NK-92 (cell line): ENCODE results near the gene NOXO1.
"Not testable (repeated sequence)": the region's sequence is repeated elsewhere in the genome, so short reads cannot be mapped to it uniquely, and the experiment has no call there.

ENCODE experiments used
- DNase-seq: peaks from one replicate; lab custom pipeline; 2025; ENCODE audit not compliant: unreplicated experiment; lab: John Stamatoyannopoulos, UW

Gene NOXO1

GRCh38 chr16:2011726-2012125 lies 30.5 kb upstream of the NOXO1 start:
- DNase-seq, result not testable (repeated sequence)

GRCh38 chr16:2009791-2010510 lies 28.7 kb upstream of the NOXO1 start, which contains the start of gene ZNF598:
Gene ZNF598 (minus strand): TSS chr16:2009821.
- DNase-seq, result no peak

DNA sequence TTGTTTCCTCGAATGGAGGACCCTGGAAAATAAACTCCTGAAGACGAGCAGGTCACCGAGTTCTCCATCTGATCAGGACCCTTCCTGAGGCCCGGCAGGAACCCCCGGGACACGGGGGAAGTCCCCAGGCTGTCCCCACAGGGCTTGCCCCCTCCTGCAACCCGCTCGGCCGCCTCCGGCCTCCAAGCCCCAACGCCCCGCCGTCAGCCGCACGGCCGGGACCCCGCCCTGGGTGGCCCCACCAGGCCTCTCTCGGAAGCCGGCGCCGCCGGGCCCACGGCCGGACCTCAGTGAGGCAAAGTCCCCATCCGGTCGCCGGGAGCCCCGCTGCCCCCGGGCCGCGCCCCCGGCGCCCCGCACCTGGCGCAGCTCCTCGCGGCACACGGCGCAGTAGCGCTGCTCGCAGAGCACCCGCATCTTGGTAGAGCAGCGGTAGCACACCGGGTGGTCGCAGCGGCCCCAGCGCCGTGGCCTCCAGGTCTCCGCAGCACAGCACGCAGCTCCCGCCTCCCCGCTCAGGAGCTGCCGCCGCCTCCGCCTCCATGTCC lies 28.0 kb upstream of the NOXO1 start:
- no peak for DNase-seq

DNA sequence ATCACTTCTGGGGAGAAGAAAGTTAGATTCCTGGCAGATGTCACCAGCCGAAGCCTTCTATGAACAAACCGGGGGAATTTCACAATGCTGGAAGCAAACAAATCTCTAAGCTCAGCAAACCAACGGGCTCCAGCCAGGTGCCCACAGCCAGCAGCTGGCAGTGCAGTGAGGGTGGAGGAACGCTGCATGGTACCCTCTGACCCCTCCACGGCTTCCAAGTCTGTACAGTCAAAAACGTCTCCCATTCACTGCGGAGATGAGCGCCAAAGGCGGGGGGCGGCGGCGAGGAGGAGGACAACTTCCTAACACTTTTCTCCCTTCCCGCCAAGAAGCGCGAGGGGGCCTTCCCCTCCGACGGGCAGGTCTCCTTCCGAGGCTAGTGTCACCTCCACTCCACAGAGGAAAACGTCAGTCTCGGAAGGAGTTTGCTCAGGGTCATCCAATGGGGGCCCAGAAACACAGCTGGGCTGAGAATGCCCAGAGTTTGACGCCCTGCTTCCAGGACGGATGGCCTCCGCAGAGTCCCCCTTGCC lies 27.4 kb upstream of the NOXO1 start:
- DNase-seq, result no peak

GRCh38 chr16:2008009-2008526 lies 26.8 kb upstream of the NOXO1 start:
- DNase-seq, result no peak

- DNase-seq, result no peak
These were observed 26.0 kb upstream of the NOXO1 start for GRCh38 chr16:2007081-2007836.

DNA sequence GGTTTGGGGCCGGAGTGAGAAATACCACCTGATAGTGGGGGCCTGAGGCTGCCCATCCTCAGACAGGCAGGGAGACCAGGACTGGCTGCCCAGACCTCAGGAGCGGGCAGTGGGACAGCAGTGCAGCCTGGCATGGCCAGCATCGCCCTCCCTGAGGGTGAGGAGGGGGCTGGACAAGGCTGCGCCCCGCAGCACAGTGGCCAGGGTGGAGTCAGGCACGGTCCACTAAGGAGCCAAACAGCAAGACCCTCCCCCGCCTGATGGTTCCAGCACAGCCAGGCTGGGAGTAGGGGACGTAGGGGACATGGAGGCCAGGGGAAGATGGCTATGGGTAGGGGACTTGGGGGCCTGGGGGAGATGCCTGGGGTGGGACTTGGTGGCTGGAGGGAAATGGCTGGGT lies 25.0 kb upstream of the NOXO1 start:
- no peak for DNase-seq

DNA sequence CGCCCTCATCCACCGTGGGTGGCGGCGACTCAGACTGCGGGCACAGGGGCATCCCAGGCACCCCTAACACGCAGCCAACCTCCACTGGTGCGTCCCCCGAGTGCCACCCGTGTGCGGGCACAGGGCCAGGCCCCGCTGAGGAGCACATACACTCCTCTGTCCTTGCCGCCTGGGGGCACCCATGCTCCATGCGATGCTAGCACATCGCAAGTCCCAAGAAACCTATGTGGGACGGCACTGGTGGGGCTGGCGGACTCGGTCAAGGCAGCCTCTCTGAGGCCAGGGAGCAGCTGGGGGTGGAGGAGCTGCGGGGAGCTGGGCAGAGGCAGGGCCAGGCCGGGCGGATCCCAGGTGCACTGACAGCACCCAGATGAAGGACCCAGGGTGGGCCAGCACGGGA lies 24.4 kb upstream of the NOXO1 start:
- DNase-seq, result no peak

DNA sequence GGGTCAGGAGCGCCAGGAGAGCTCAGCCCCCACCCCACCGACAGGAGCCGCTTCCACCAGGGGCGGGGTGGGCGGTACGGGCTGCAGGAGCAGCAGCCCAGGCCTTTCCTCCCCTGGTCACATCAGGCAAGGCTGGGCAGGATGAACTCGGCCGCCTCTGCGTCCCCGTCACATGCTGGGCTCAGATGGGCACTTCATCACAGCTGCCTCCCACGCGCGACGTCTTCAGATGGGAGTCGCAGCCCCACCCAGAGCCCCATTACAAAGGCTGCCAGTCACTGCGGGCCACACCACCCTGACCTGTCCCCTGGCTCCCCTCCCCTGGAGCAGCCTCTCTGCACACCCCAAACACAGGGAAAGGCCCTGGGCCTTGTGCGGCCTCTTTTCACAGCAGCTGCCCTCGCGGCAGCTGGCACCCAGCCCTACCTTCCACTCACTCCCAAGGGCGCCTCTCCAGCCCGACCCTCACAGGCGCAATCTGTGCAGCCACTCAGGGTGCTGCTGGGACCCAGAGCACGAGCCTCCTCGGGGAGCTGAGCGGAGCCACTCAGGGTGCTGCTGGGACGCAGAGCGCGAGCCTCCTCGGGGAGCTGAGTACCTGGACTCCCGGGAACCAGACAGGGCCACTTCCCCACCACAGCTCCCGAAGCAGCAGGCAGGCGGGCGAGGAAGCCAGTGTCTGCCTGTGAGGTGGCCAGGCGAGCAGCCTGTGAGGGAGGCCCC lies 23.7 kb upstream of the NOXO1 start:
- DNase-seq, result no peak

GRCh38 chr16:2003827-2004641 lies 22.8 kb upstream of the NOXO1 start:
- DNase-seq, result no peak

GRCh38 chr16:2003231-2003826 lies 22.1 kb upstream of the NOXO1 start:
- DNase-seq, result no peak

GRCh38 chr16:2002406-2003230 lies 21.3 kb upstream of the NOXO1 start:
- DNase-seq, result no peak

DNA sequence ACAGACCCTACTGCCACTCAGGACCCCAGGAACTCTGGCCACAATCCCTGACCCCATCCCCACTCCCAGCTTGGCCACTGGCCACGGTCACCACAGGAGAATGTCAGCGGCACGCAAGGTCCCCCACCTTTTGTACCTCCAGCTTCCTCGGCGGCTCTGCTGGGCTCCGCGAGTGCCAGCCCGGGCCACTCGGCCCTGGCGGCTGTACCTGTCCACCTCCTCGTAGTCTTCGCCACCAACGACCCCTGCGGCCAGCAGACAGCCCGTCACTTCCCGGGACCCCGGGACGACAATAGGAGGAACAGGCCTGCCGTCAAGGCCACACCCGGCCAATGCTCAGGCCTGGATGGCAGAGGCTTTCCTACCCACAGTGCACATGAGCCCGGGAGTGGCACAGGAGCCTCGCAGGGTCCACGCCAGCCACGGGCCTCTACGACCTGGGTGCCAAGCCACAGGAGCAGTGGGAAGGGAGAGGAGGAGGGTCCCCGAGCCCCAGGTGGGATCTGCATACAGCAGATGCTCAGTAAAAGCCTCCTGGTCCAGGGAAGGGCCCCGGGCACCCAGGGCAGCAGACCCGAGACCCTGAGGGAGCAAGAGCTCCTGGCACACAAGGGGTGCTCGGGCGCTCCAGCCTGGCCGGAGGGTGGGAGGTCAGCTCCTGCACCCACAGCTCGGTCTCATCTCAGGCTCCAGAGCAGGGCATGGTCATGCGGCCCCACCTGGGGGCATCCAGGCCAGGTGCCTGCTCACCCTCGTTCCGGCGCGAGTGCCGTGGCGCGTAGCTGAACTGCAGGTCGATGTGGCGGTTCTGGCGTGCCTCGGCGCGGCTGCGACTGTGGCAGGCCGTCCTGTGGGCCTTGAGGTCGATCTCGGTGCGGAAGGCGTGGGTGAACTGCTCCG lies 20.4 kb upstream of the NOXO1 start:
- DNase-seq, result no peak

DNA sequence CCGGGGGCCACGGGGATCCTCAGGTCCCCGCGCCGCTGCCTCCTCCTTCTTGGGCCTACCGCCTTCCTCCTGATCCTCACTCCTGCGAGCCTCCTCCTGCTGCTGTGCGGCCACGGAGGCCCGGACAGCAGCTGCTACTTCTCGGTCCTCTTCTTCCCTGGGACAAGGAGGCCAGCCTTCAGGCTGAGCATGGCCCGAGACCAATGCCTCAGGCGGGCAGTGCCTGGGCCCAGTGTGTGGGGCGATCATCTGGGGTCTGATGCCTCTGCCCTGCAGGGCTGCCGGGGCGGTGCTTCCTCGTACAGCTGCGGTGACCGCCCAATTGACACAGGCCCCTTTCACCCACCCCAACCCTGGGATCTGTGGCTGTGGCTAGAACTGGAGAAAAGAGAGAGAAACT lies 19.8 kb upstream of the NOXO1 start:
- no peak for DNase-seq

DNA sequence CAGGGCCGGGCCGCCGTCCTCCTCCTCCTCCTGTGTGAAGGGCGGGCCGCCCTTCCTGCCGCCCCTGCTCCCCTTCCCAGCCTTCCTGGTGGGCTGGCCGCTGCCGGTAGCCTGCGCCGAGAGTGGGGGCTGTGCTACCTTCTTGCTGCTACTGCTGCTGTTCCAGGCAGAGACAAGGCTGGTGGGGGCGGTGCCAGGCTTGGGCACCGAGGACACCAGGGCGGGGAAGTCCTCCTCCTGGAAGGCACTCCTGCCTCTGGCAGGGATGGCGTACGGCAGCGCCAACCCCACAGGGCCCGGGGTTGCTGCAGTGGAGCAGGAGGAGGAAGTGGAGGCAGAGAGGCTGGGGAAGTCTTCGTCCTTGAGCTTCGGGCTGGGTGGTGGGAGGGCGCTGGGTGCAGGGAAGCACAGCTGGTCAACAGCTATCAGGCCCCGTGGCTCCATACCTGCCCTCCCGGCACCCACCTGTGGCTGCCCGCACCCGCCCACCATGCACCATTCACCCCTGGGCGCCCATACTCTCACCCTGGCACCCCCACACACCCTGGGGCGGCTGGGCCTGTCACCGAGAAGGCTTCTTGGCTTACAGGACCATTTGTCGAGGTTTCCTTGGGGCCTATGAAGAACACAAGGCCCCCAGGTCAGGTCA lies 18.7 kb upstream of the NOXO1 start:
- no peak for DNase-seq

DNA sequence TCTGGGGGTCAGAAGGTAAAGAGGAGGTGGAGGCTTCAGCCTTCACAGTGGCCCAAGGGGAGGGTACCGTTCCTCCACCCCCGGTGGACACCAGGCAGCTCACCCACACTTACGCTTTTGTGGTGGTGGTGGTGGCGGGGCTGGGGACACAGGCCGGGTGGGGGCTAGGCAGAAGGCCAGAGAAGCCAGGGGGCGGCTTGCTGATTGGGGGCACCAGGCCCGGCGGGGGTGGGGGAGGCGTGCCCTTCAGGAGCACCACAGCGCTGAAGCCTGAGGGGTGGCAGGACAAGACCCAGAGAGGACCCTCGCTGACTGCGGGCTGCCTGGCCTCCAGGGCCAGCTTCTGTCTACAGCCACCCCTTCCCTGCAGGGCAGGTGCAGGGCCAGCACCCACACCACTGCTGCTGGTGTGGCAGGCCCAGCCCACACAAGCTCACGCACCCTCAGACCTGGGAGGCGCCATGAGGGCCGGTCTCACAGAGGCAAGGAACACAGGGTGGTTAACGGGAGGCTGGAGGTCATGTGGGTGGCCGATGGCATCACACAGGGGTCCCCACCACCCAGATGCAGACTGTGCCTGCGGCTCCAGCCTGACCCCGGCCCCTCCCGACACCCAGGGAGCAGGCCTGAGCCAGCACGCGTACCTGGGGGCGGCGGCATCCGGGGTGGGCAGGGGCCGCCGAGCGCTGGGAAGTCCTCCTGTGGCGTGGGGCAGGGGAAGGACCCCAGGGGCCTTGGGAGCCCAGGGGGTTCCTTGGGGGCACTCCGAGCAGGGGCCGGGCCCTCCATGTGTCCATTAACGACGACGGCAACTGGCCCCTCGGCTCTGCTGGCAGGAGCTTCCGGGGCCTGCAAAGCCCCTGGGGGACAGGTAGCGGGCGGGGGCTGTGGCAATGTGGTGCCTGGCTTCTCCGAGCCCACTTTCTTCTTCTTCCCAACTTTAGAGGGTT lies 17.9 kb upstream of the NOXO1 start:
- no peak for DNase-seq
